ENCODE results near the gene FBN1. TPM values are rescaled to one million over a fixed set of nuclear protein-coding genes. Genes with fewer than 3 reads are reported as not detected.
A peak's percentile ranks its signal among the peaks of the same experiment; 100 is the strongest.

The FBN1 gene
- total RNA-seq, 4 donors from 2014 or later = 13.0 to 28.0 (median 20.9) TPM

- no peak for TF ChIP-seq POLR2A (IDR thresholded peaks at IDR 0.05)
- TF ChIP-seq, protein P1, sequence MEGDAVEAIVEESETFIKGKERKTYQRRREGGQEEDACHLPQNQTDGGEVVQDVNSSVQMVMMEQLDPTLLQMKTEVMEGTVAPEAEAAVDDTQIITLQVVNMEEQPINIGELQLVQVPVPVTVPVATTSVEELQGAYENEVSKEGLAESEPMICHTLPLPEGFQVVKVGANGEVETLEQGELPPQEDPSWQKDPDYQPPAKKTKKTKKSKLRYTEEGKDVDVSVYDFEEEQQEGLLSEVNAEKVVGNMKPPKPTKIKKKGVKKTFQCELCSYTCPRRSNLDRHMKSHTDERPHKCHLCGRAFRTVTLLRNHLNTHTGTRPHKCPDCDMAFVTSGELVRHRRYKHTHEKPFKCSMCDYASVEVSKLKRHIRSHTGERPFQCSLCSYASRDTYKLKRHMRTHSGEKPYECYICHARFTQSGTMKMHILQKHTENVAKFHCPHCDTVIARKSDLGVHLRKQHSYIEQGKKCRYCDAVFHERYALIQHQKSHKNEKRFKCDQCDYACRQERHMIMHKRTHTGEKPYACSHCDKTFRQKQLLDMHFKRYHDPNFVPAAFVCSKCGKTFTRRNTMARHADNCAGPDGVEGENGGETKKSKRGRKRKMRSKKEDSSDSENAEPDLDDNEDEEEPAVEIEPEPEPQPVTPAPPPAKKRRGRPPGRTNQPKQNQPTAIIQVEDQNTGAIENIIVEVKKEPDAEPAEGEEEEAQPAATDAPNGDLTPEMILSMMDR (IDR thresholded peaks at IDR 0.05 in 4 of 5, conservative IDR thresholded peaks at IDR 0.05 in 1 of 5) = no peak
- in situ Hi-C loops (cut with MboI; ENCODE audit: low sequenced_read_pairs in 4 of 4) = no loop called here
- Histone ChIP-seq H3K27ac (no peak overlapping the region), H3K9me3 (no peaks in the 10 kb centered on the region), H3K4me1 (peaks cover 0 to 8% of the 10 kb centered on the region in 2 donors), H3K4me3 (no peak overlapping the region), H3K36me3 (no peaks in the 10 kb centered on the region), H3K27me3 (no peaks in the 10 kb centered on the region)
- DNase-seq (no peak), ATAC-seq (no peak)
- intact Hi-C loops (cut with DNase I; ENCODE audit: low total_unique reads) = no loop called here
Observed at GRCh38 chr15:48514103-48514816, 131.2 kb downstream of the FBN1 start.

GRCh38 chr15:48510976-48511375, 134.5 kb downstream of the FBN1 start:
- DNase-seq = peak in 1 of 2 donors; percentile 39
- no peaks in the 10 kb centered on the region for H3K36me3 ChIP-seq
- intact Hi-C loops (cut with DNase I; ENCODE audit: low total_unique reads) = no loop called here
- peaks cover 0 to 8% of the 10 kb centered on the region in 2 donors for H3K4me1 ChIP-seq
- peak; percentile 41 to 62 for ATAC-seq
- H3K4me3 ChIP-seq = no peak overlapping the region
- H3K27me3 ChIP-seq = no peaks in the 10 kb centered on the region
- no peaks in the 10 kb centered on the region for H3K9me3 ChIP-seq
- TF ChIP-seq, protein P1 (IDR thresholded peaks at IDR 0.05 in 4 of 5, conservative IDR thresholded peaks at IDR 0.05 in 1 of 5) = no peak
- no peak for TF ChIP-seq POLR2A (IDR thresholded peaks at IDR 0.05)
- H3K27ac ChIP-seq = peak overlapping the region in 2 of 4 donors; percentile 1 to 14
- in situ Hi-C loops (cut with MboI; ENCODE audit: low sequenced_read_pairs in 4 of 4) = no loop called here

GRCh38 chr15:48507416-48508065, 138.0 kb downstream of the FBN1 start:
- Histone ChIP-seq H3K9me3 (no peaks in the 10 kb centered on the region), H3K27ac (no peak overlapping the region), H3K4me1 (no peaks in the 10 kb centered on the region), H3K4me3 (no peak overlapping the region), H3K36me3 (no peaks in the 10 kb centered on the region), H3K27me3 (no peaks in the 10 kb centered on the region)
- no peak for DNase-seq
- intact Hi-C loops (cut with DNase I; ENCODE audit: low total_unique reads) (loop anchor here (10.0 kb wide), 1 partner anchor 137 kb away; the partner anchor contains the start of gene FBN1), in situ Hi-C loops (cut with MboI; ENCODE audit: low sequenced_read_pairs in 4 of 4) (no loop called here)
- TF ChIP-seq, protein P1 (IDR thresholded peaks at IDR 0.05 in 4 of 5, conservative IDR thresholded peaks at IDR 0.05 in 1 of 5) = peak in 3 of 5 experiments; percentile 28 to 42 (median 30)
- TF ChIP-seq POLR2A (IDR thresholded peaks at IDR 0.05) = no peak
- ATAC-seq = no peak

DNA sequence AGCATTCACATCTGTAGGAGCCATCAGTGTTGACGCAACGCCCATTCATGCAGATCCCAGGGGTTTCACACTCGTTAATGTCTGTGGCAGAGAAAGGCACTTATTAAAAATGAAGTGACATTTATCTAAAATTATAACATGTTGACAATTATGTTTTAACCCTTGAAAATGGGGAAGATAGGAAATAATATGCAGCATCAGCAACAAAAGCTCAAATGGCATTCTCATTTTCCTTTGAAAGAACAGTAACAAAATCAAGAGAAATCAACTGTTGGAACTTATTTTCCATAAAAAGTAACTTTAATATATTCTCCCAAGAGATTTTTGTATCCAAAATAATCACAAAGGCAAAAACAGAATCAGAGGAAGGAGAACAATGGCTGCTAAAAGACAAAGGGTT, 140.4 kb downstream of the FBN1 start:
- intact Hi-C loops (cut with DNase I; ENCODE audit: low total_unique reads) = loop anchor here (10.0 kb wide), 1 partner anchor 140 kb away; the partner anchor contains the start of gene FBN1
- no peak overlapping the region for H3K27ac ChIP-seq

More for the DNA sequence above, 140.4 kb downstream of the FBN1 start:
- ATAC-seq (no peak), DNase-seq (no peak)
- TF ChIP-seq POLR2A (IDR thresholded peaks at IDR 0.05) = no peak
- TF ChIP-seq, protein P1 (IDR thresholded peaks at IDR 0.05 in 4 of 5, conservative IDR thresholded peaks at IDR 0.05 in 1 of 5) = no peak
- H3K27me3 ChIP-seq = no peaks in the 10 kb centered on the region
- no peaks in the 10 kb centered on the region for H3K36me3 ChIP-seq
- in situ Hi-C loops (cut with MboI; ENCODE audit: low sequenced_read_pairs in 4 of 4) = no loop called here
- H3K9me3 ChIP-seq = no peaks in the 10 kb centered on the region
- no peak overlapping the region for H3K4me3 ChIP-seq
- no peaks in the 10 kb centered on the region for H3K4me1 ChIP-seq

Data from gastrocnemius medialis (tissue), 4 donors.